Progenitor cell of endocrine pancreas (in vitro differentiated cells): ENCODE results near the gene SLC4A7. TPM values are rescaled to one million over a fixed set of nuclear protein-coding genes. Genes with fewer than 3 reads are reported as not detected.

Experiments used
- DNase-seq: peaks from one replicate; pipeline ENCODE4 v3.0.0; 2021; ENCODE audit warnings: low spot score; ENCODE audit not compliant: unreplicated experiment
- H3K27ac Mint-ChIP-seq: 2 replicates; pipeline ENCODE4 v1.8.0; 2021; ENCODE audit warnings: mild to moderate bottlenecking, moderate library complexity, mixed read lengths
- H3K27me3 Mint-ChIP-seq: 2 replicates; pipeline ENCODE4 v1.8.0; 2021; ENCODE audit warnings: mixed read lengths
- H3K36me3 Mint-ChIP-seq: 2 replicates; pipeline ENCODE4 v1.8.0; 2022; ENCODE audit warnings: mixed read lengths; ENCODE audit not compliant: insufficient read depth
- H3K4me1 Mint-ChIP-seq: 2 replicates; pipeline ENCODE4 v1.8.0; 2021; ENCODE audit warnings: low read depth, mixed read lengths
- H3K4me3 Mint-ChIP-seq: 2 replicates; pipeline ENCODE4 v1.8.0; 2021; ENCODE audit warnings: low read depth, mild to moderate bottlenecking, moderate library complexity, mixed read lengths
- H3K9me3 Mint-ChIP-seq: 2 replicates; pipeline ENCODE4 v1.8.0; 2021; ENCODE audit warnings: low read depth, mixed read lengths
- CTCF ChIP-seq: fragments of 200-600 bp; sonication (generic); IDR thresholded peaks from one replicate; pipeline ENCODE4 v1.5.0; 2021; ENCODE audit warnings: antibody characterized with exemption, mild to moderate bottlenecking; ENCODE audit not compliant: unreplicated experiment
- total RNA-seq: library from RNA; stranded (reverse); gene quantifications from 2 replicates; pipeline ENCODE4 v1.2.1, GENCODE V29; 2021

Gene SLC4A7
- total RNA-seq, 1 donor from 2014 or later: 69.7 TPM

- Mint-ChIP-seq H3K27ac (no peak overlapping the region), H3K4me1 (peaks cover 5% of the 10 kb centered on the region), H3K27me3 (no peaks in the 10 kb centered on the region), H3K36me3 (no peaks in the 10 kb centered on the region), H3K9me3 (no peaks in the 10 kb centered on the region), H3K4me3 (no peak overlapping the region)
- TF ChIP-seq CTCF: no peak
- no peak for DNase-seq
These were observed 3.2 kb upstream of the SLC4A7 start for GRCh38 chr3:27487383-27487782.

GRCh38 chr3:27486336-27486735 is 2.2 kb upstream of the SLC4A7 start:
- DNase-seq: no peak
- no peak overlapping the region for H3K4me3 Mint-ChIP-seq
- H3K9me3 Mint-ChIP-seq: no peaks in the 10 kb centered on the region
- peaks cover under 1% of the 10 kb centered on the region for H3K36me3 Mint-ChIP-seq
- H3K27ac Mint-ChIP-seq: no peak overlapping the region
- peaks cover 12% of the 10 kb centered on the region for H3K4me1 Mint-ChIP-seq
- H3K27me3 Mint-ChIP-seq: no peaks in the 10 kb centered on the region
- TF ChIP-seq CTCF: no peak

GRCh38 chr3:27485866-27486265 is 1.7 kb upstream of the SLC4A7 start:
- no peak for DNase-seq
- Mint-ChIP-seq H3K9me3 (no peaks in the 10 kb centered on the region), H3K27ac (no peak overlapping the region), H3K36me3 (peaks cover 2% of the 10 kb centered on the region), H3K4me3 (no peak overlapping the region), H3K4me1 (peaks cover 17% of the 10 kb centered on the region), H3K27me3 (no peaks in the 10 kb centered on the region)
- no peak for TF ChIP-seq CTCF

GRCh38 chr3:27483117-27484014 is 818 bp downstream of the SLC4A7 start:
- peaks cover 7% of the 10 kb centered on the region for H3K36me3 Mint-ChIP-seq
- H3K4me1 Mint-ChIP-seq: peaks cover 18% of the 10 kb centered on the region
- H3K9me3 Mint-ChIP-seq: no peaks in the 10 kb centered on the region
- no peaks in the 10 kb centered on the region for H3K27me3 Mint-ChIP-seq
- TF ChIP-seq CTCF: no peak
- H3K4me3 Mint-ChIP-seq: peak overlapping the region; percentile 94
- peak; percentile 48 for DNase-seq
- peak overlapping the region; percentile 96 for H3K27ac Mint-ChIP-seq

- no peak overlapping the region for H3K27ac Mint-ChIP-seq
- H3K4me1 Mint-ChIP-seq: peaks cover 18% of the 10 kb centered on the region
- H3K4me3 Mint-ChIP-seq: no peak overlapping the region
- peaks cover 4% of the 10 kb centered on the region for H3K9me3 Mint-ChIP-seq
- no peaks in the 10 kb centered on the region for H3K27me3 Mint-ChIP-seq
- TF ChIP-seq CTCF: no peak
- DNase-seq: no peak
- H3K36me3 Mint-ChIP-seq: peaks cover 19% of the 10 kb centered on the region
These were observed 4.2 kb downstream of the SLC4A7 start for GRCh38 chr3:27479806-27480543.
